Adrenal gland (tissue), 12 donors: ENCODE data around the gene CAPN11. TPM values are rescaled to one million over a fixed set of nuclear protein-coding genes. Genes with fewer than 3 reads are reported as not detected.

Experiments used
- DNase-seq, 7 donors: peaks; one replicate each; pipeline ENCODE4 v3.0.0-alpha.2; 2019 to 2020
- H3K27ac ChIP-seq, 5 donors: fragments of 200-600 bp; sonication (generic) in 4 of 5; 1 replicate in 3 of 5; 2 replicates in 2 of 5; pipeline versions ENCODE4 v1.5.1 to v1.8.0; 2016 to 2020; ENCODE audit warnings: mild to moderate bottlenecking in 1 of 5
- H3K27me3 ChIP-seq: fragments of 200-600 bp; 2 replicates; pipeline ENCODE4 v1.8.0; 2021
- H3K36me3 ChIP-seq, 2 donors: fragments of 200-600 bp; replicated peaks in 1 of 2; 1 replicate in 1 of 2; 2 replicates in 1 of 2; pipeline versions ENCODE4 v1.5.1 to v1.8.0; 2018 to 2022
- H3K4me1 ChIP-seq, 2 donors: fragments of 200-600 bp; replicated peaks in 1 of 2; 1 replicate in 1 of 2; 2 replicates in 1 of 2; pipeline versions ENCODE4 v1.5.1 to v1.8.0; 2018 to 2021
- H3K4me3 ChIP-seq, 4 donors: fragments of 200-600 bp; sonication (generic) in 3 of 4; one replicate each; pipeline ENCODE4 v1.5.1; 2016 to 2018
- H3K9me3 ChIP-seq, 3 donors: fragments of 200-600 bp; sonication (generic) in 1 of 3; replicated peaks in 1 of 3; 1 replicate in 2 of 3; 2 replicates in 1 of 3; pipeline versions ENCODE4 v1.5.1 to v1.8.0; 2016 to 2021
- CTCF ChIP-seq, 6 experiments: fragments of 450-650 bp in 4 of 6; fragments of 200-600 bp in 2 of 6; sonication (generic) in 1 of 6; IDR thresholded peaks; 1 replicate in 5 of 6; 2 replicates in 1 of 6; pipeline versions ENCODE4 v1.5.1 to v1.8.0; 2016 to 2021; ENCODE audit warnings: antibody characterized with exemption in 6 of 6, mild to moderate bottlenecking in 2 of 6, moderate library complexity in 1 of 6
- POLR2A ChIP-seq, 2 donors: fragments of 450-650 bp; IDR thresholded peaks; one replicate each; pipeline ENCODE4 v1.6.1; 2017; ENCODE audit warnings: antibody characterized with exemption in 2 of 2, mild to moderate bottlenecking in 2 of 2, moderate library complexity in 1 of 2
- WGBS, 4 donors: extraction: QIAGEN DNeasy Blood & Tissue Kit in 2 of 4; methylation state at CpG; one replicate each; pipeline versions ENCODE4 v1.1.5 to v1.1.7; 2013 to 2017; 5-methylcytosine and 5-hydroxymethylcytosine counted together
- intact Hi-C, 2 donors: fragments of 100-400 bp; cut with DNase I; formaldehyde crosslinking; loops; one replicate each; pipeline versions ENCODE4 v1.14.1 to v1.15.0; 2022 to 2023
- polyA plus RNA-seq, 3 donors: library from polyadenylated mRNA; stranded (reverse); fragments of 200-250 nt in 2 of 3; fragments of 350-450 nt in 1 of 3; fragmentation: Illumina TruSeq in 1 of 3; extraction: RNeasy Lipid Tissue Mini Kit (QIAGEN cat#74804) in 1 of 3; gene quantifications; one replicate each; pipeline ENCODE4 v1.2.3, GENCODE V29; 2013 to 2014
- total RNA-seq, 9 donors: library from RNA; depleted of rRNA in 4 of 9; stranded (reverse); fragments of >200 nt in 4 of 9; fragments of 120-200 nt in 1 of 9; fragmentation: NEBNext Ultra II Directional in 1 of 9; extraction: Animal tissue kit (Norgen Biotek cat#: 25700) in 1 of 9; gene quantifications; one replicate each; pipeline versions ENCODE4 v1.1.0 to v1.2.4, GENCODE V29; 2013 to 2023
- donor health status: healthy with polysubstance abuse.
- donor health status: Bipolar disorder and iron deficiency.
- donor health status: DM: yes; HTN: yes; CAD: no.
- donor health status: DM: no; HTN: no; CAD: no.
- donor health status: DM: no; HTN: no; CAD: no.
- donor health status: DM: yes; HTN: yes; CAD: no.

CAPN11 gene
- total and polyA plus RNA-seq, 12 donors = 0.14 to 2.4 (median 0.98) TPM; not detected in 2

- Histone ChIP-seq H3K4me1 (peaks cover 37 to 63% of the 10 kb centered on the region in 2 donors), H3K27ac (peak overlapping the region; percentile 37 to 91 (median 89)), H3K36me3 (no peaks in the 10 kb centered on the region), H3K27me3 (no peaks in the 10 kb centered on the region), H3K4me3 (peak overlapping the region in 3 of 4 donors; percentile 18 to 82 (median 49)), H3K9me3 (no peaks in the 10 kb centered on the region)
- 0 to 3% (median 2%) methylated on average over 3 to 45 of the region's 45 CpGs for WGBS, 4 donors
- DNase-seq = peak; percentile 79 to 91 (median 86)
- no peak for TF ChIP-seq CTCF (IDR thresholded peaks at IDR 0.05)
- TF ChIP-seq POLR2A (IDR thresholded peaks at IDR 0.05) = peak; percentile 66 to 83
- intact Hi-C loops = loop anchor here in 1 of 2 donors (5.0 kb wide), 1 partner anchor 42 kb away; no protein-coding TSS in a partner anchor
These were observed 60.6 kb downstream of the CAPN11 start for GRCh38 chr6:44219053-44219814.

- DNase-seq = no peak
- peak overlapping the region in 2 of 4 donors; percentile 49 to 82 for H3K4me3 ChIP-seq
- H3K27me3 ChIP-seq = no peaks in the 10 kb centered on the region
- H3K9me3 ChIP-seq = no peaks in the 10 kb centered on the region
- intact Hi-C loops = loop anchor here in 1 of 2 donors (5.0 kb wide), 1 partner anchor 43 kb away; no protein-coding TSS in a partner anchor
- H3K36me3 ChIP-seq = no peaks in the 10 kb centered on the region
- H3K4me1 ChIP-seq = peaks cover 45 to 71% of the 10 kb centered on the region in 2 donors
- 58 to 90% (median 75%) methylated on average over 18 to 28 of the region's 28 CpGs for WGBS, 4 donors
- TF ChIP-seq CTCF (IDR thresholded peaks at IDR 0.05) (no peak), POLR2A (IDR thresholded peaks at IDR 0.05) (no peak)
- peak overlapping the region; percentile 30 to 91 (median 89) for H3K27ac ChIP-seq
These were observed 61.5 kb downstream of the CAPN11 start for GRCh38 chr6:44219815-44220784.

- 71 to 80% (median 76%) methylated on average over 4 of the region's 4 CpGs for WGBS, 4 donors
- H3K4me3 ChIP-seq = no peak overlapping the region
These were observed 62.3 kb downstream of the CAPN11 start for GRCh38 chr6:44220913-44221290.

More at GRCh38 chr6:44220913-44221290, 62.3 kb downstream of the CAPN11 start:
- peak overlapping the region; percentile 76 to 91 (median 89) for H3K27ac ChIP-seq
- intact Hi-C loops = no loop called here
- no peak for TF ChIP-seq CTCF (IDR thresholded peaks at IDR 0.05)
- H3K36me3 ChIP-seq = no peaks in the 10 kb centered on the region
- H3K9me3 ChIP-seq = no peaks in the 10 kb centered on the region
- no peaks in the 10 kb centered on the region for H3K27me3 ChIP-seq
- no peak for DNase-seq
- peaks cover 46 to 79% of the 10 kb centered on the region in 2 donors for H3K4me1 ChIP-seq
